Astrocyte (in vitro differentiated cells and primary cell): ENCODE measurements around the gene MCM3AP. TPM values are rescaled to one million over a fixed set of nuclear protein-coding genes. Genes with fewer than 3 reads are reported as not detected.

Source experiments
- DNase-seq: peaks from one replicate; pipeline ENCODE4 v3.0.0-alpha.2; 2010; ENCODE audit warnings: low read depth
- FAIRE-seq: peaks from 2 replicates; lab custom pipeline; 2011; peaks lifted over from hg19 to GRCh38; lab: Jason Lieb, UNC
- H2AFZ ChIP-seq: 2 replicates; pipeline ENCODE4 v1.6.0; 2012; ENCODE audit warnings: low read depth, low read length, inconsistent platforms
- H3K27ac ChIP-seq: 2 replicates; pipeline ENCODE4 v1.5.1; 2011; ENCODE audit warnings: low read depth, low read length, inconsistent platforms
- H3K27me3 ChIP-seq: 2 replicates; pipeline ENCODE4 v1.6.0; 2011; ENCODE audit warnings: low read length, inconsistent platforms; ENCODE audit not compliant: insufficient read depth
- H3K36me3 ChIP-seq: 2 replicates; pipeline ENCODE4 v1.5.1; 2011; ENCODE audit warnings: low read length, inconsistent platforms; ENCODE audit not compliant: insufficient read depth
- H3K4me1 ChIP-seq: 2 replicates; pipeline ENCODE4 v1.5.1; 2011; ENCODE audit warnings: low read length, inconsistent platforms; ENCODE audit not compliant: insufficient read depth
- H3K4me2 ChIP-seq: 2 replicates; pipeline ENCODE4 v1.6.0; 2012; ENCODE audit warnings: low read length, inconsistent platforms
- H3K4me3 ChIP-seq: 2 replicates; pipeline ENCODE4 v1.5.1; 2011; ENCODE audit warnings: low read depth, mild to moderate bottlenecking, low read length, inconsistent platforms; ENCODE audit not compliant: insufficient read depth
- H3K79me2 ChIP-seq: 2 replicates; pipeline ENCODE4 v1.6.0; 2012; ENCODE audit warnings: mild to moderate bottlenecking, low read length, inconsistent platforms; ENCODE audit not compliant: insufficient read depth
- H3K9ac ChIP-seq: 2 replicates; pipeline ENCODE4 v1.6.0; 2012; ENCODE audit warnings: mild to moderate bottlenecking, low read length, inconsistent platforms
- H3K9me3 ChIP-seq: 2 replicates; pipeline ENCODE4 v1.5.1; 2012; ENCODE audit warnings: low read depth, mild to moderate bottlenecking, low read length, inconsistent platforms; ENCODE audit not compliant: insufficient read depth
- H4K20me1 ChIP-seq: 2 replicates; pipeline ENCODE4 v1.6.0; 2012; ENCODE audit warnings: low read length, inconsistent platforms; ENCODE audit not compliant: insufficient read depth
- H3K27ac Mint-ChIP-seq: one replicate; pipeline ENCODE4 v1.8.0; 2021; ENCODE audit warnings: mild to moderate bottlenecking, mixed read lengths; ENCODE audit not compliant: unreplicated experiment
- H3K27me3 Mint-ChIP-seq: one replicate; pipeline ENCODE4 v1.8.0; 2021; ENCODE audit warnings: low read depth, mixed read lengths; ENCODE audit not compliant: unreplicated experiment
- H3K36me3 Mint-ChIP-seq: one replicate; pipeline ENCODE4 v1.8.0; 2021; ENCODE audit warnings: low read depth, mixed read lengths; ENCODE audit not compliant: unreplicated experiment
- H3K4me1 Mint-ChIP-seq: one replicate; pipeline ENCODE4 v1.8.0; 2021; ENCODE audit warnings: low read depth, mixed read lengths; ENCODE audit not compliant: unreplicated experiment
- H3K4me3 Mint-ChIP-seq: one replicate; pipeline ENCODE4 v1.8.0; 2021; ENCODE audit warnings: mild to moderate bottlenecking, moderate library complexity, mixed read lengths; ENCODE audit not compliant: unreplicated experiment
- H3K9me3 Mint-ChIP-seq: one replicate; pipeline ENCODE4 v1.8.0; 2021; ENCODE audit warnings: mild to moderate bottlenecking, mixed read lengths; ENCODE audit not compliant: unreplicated experiment
- CTCF ChIP-seq: IDR thresholded peaks from 2 replicates; pipeline ENCODE4 v1.5.1; 2011; ENCODE audit warnings: low read depth, mild to moderate bottlenecking, inconsistent platforms, low read length, moderate library complexity; ENCODE audit not compliant: insufficient read depth
- EZH2 ChIP-seq: IDR thresholded peaks from 2 replicates; pipeline ENCODE4 v1.6.1; 2012; ENCODE audit warnings: mild to moderate bottlenecking, low read length, inconsistent platforms; ENCODE audit not compliant: insufficient read depth
- total RNA-seq: library from RNA; stranded (reverse); gene quantifications from 2 replicates; pipeline ENCODE4 v1.2.1, GENCODE V29; 2021

Gene MCM3AP
- total RNA-seq, 1 donor from 2014 or later = 84.2 TPM

- DNase-seq = no peak
- Histone ChIP-seq H3K79me2 (no peaks in the 10 kb centered on the region), H3K27ac (no peak overlapping the region), H3K9me3 (no peaks in the 10 kb centered on the region), H3K4me1 (peaks cover 12% of the 10 kb centered on the region), H2AFZ (no peak overlapping the region), H3K4me2 (no peak overlapping the region), H3K4me3 (no peak overlapping the region), H4K20me1 (peaks cover 3% of the 10 kb centered on the region), H3K9ac (no peak overlapping the region), H3K36me3 (no peaks in the 10 kb centered on the region), H3K27me3 (no peaks in the 10 kb centered on the region)
- no peak for FAIRE-seq
- Mint-ChIP-seq H3K27me3 (no peaks in the 10 kb centered on the region), H3K4me1 (peaks cover 3% of the 10 kb centered on the region), H3K36me3 (peaks cover 4% of the 10 kb centered on the region), H3K4me3 (no peak overlapping the region), H3K9me3 (no peaks in the 10 kb centered on the region), H3K27ac (no peak overlapping the region)
- TF ChIP-seq EZH2 = no peak
- TF ChIP-seq CTCF = no peak
Observed at GRCh38 chr21:46304437-46304836, 19.0 kb upstream of the MCM3AP start.

- Histone ChIP-seq H3K27me3 (no peaks in the 10 kb centered on the region), H3K36me3 (no peaks in the 10 kb centered on the region), H3K27ac (no peak overlapping the region), H3K79me2 (no peaks in the 10 kb centered on the region), H3K9me3 (no peaks in the 10 kb centered on the region), H4K20me1 (no peaks in the 10 kb centered on the region), H3K4me2 (no peak overlapping the region), H3K9ac (no peak overlapping the region), H3K4me1 (peaks cover 7% of the 10 kb centered on the region), H3K4me3 (no peak overlapping the region), H2AFZ (no peak overlapping the region)
- TF ChIP-seq CTCF (no peak), EZH2 (no peak)
- Mint-ChIP-seq H3K27me3 (peaks cover 2% of the 10 kb centered on the region), H3K4me1 (no peaks in the 10 kb centered on the region), H3K4me3 (no peak overlapping the region), H3K9me3 (no peaks in the 10 kb centered on the region), H3K27ac (no peak overlapping the region), H3K36me3 (peaks cover 6% of the 10 kb centered on the region)
- DNase-seq (no peak), FAIRE-seq (no peak)
Observed at GRCh38 chr21:46301759-46302158, 16.3 kb upstream of the MCM3AP start.

DNA sequence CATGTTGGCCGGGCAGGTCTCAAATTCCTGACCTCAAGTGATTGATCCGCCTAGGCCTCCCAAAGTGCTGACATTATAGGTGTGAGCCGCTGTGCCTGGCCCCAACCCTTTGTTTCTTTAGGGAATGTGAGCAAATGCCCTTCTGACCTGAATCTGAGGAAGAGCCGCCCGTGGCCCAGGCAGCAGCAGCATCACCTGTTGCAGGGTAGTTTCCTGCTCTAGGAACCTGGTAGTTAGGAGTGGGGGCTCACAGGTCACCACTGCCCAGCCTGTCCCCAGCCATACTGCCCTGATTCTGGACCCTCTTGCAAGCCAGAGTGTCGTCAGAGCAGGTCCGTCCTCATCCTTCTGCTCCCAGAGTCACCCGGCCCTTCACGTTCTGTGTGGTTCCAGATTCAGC lies 13.8 kb upstream of the MCM3AP start:
- Histone ChIP-seq H4K20me1 (no peaks in the 10 kb centered on the region), H3K4me2 (no peak overlapping the region), H3K79me2 (no peaks in the 10 kb centered on the region), H3K27ac (no peak overlapping the region), H3K9me3 (no peaks in the 10 kb centered on the region), H3K4me1 (peaks cover 22% of the 10 kb centered on the region), H3K4me3 (no peak overlapping the region), H3K36me3 (no peaks in the 10 kb centered on the region), H2AFZ (no peak overlapping the region), H3K9ac (no peak overlapping the region), H3K27me3 (no peaks in the 10 kb centered on the region)
- DNase-seq (no peak), FAIRE-seq (no peak)
- no peak overlapping the region for H3K27ac Mint-ChIP-seq
- H3K27me3 Mint-ChIP-seq = peaks cover 2% of the 10 kb centered on the region
- H3K4me1 Mint-ChIP-seq = peaks cover 5% of the 10 kb centered on the region
- H3K9me3 Mint-ChIP-seq = no peaks in the 10 kb centered on the region
- TF ChIP-seq EZH2 (no peak), CTCF (no peak)
- no peak overlapping the region for H3K4me3 Mint-ChIP-seq
- peaks cover 4% of the 10 kb centered on the region for H3K36me3 Mint-ChIP-seq
